Activated T-helper 1 cell treated with Interleukin-2 at 50 U/mL for 16 hours (primary cell): Measurements from ENCODE around the gene NOP16.
A peak's percentile ranks its signal among the peaks of the same experiment; 100 is the strongest.

Experiments used
- DNase-seq: peaks from one replicate; pipeline ENCODE4 v3.0.0-alpha.2; 2020; ENCODE audit warnings: low read depth

NOP16 gene

DNA sequence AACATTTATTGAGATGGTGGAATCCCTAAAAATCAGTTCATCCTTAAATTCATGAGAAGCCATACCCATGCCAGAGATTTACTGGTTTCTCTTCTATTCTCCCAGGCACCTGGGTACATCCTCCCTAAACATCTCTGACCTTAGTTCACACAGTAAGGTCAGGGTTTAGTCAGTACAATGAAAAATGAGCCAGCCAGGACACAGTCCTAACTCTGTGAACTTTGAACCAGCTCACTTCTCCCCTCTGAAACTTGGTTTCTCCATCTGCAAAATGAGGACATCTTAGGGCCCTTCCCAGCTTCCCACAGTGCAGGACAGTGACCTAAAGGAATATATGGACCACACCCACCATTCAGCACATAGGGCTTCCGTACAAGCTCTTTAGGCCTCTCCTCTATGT, 1.9 kb downstream of the NOP16 start:
- DNase-seq: no peak

DNA sequence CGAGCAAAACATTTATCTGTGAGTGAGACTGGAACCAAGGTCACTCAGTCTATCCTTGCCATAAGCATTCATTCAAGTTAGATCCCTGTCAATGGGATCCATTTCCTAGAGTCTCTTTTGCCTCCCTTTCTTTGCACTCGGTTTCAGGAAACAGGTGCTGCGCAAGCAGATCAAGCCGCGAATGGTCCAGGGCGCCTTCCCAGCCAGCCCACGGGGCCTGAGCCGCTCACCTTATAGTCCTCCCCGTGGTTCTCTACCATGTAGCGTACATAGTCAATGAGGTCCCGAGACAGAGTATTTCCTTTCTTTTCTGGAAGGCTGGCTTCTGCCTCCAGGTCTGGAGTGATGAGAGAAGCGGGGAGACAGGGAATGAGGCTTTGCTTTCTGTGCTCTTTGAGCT, 3.4 kb downstream of the NOP16 start:
- DNase-seq: no peak

DNA sequence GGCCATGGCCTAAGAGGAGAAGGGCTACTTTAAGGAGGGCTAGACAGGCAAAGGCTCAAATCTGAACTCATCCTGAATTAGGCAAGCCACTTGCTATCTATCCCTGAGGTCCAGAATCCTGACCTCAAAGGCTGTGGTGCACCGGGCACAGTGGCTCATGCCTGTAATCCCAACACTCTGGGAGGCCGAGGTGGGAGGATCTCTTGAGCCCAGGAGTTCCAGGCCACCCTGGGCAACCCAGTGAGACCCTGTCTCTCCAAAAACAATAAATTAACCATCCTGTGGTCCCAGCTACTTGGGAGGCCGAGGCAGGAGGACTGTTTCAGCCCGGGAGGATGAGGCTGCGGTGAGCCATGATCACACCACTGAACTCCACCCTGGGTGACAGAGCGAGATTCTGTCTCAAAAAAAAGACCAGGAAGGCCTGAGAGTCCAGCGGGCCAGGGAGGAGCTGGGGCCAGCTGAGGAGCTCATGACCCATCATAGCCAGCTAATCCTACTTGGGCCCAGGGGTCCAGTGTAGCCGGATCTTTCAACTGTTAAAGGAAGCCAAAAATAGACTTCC, 4.0 kb downstream of the NOP16 start:
- DNase-seq: no peak

DNA sequence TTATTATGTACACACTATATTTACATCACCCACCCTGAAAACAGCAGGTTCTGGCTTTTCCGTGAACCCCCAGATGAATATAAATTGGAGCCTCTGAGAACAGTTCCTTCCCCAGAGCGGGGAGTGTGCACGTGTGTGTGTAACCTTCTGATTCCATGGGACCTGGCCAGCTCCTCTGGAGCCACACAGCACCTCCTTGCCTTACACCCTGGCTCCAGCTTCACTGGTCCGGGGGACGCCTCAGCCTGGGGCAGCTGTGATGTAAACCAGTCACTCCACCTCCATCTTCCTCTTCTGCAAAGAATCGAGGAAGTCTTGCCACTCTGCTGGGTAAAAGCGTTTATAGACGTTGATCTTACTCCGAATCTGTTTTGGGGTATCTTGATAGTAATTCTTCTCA, 4.4 kb downstream of the NOP16 start:
- no peak for DNase-seq

DNA sequence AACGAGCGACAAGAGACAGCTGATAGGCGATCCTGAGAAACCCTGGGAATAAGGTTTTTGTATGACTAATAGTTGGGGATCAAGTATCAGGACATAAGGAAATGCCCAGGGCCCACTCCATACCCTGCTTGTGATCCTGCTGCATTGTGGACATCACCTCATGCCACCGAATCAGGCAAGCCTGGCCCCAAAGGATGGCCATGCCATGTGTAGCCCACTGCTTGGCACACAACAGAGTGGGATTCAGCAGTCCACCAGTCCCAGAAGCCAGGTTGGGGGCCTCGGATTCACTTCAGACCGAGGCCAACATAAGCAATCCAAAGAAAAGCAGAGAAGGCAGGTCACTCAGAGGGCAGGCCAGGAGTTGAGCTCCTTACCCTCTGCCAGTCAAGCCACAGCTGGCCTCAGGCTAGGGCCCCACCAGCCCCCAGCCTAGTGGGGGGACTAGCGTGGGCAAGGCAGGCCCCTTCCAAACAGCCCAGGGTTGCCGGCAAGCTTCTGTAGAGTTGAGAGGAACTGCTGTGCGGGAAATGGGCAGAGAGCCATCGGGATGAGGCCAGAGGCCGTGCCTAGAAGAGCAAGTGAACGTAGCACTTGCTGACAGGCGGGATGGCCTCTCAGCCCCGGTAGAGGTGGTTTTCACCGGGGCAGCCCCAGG, 5.0 kb downstream of the NOP16 start:
- DNase-seq: no peak

DNA sequence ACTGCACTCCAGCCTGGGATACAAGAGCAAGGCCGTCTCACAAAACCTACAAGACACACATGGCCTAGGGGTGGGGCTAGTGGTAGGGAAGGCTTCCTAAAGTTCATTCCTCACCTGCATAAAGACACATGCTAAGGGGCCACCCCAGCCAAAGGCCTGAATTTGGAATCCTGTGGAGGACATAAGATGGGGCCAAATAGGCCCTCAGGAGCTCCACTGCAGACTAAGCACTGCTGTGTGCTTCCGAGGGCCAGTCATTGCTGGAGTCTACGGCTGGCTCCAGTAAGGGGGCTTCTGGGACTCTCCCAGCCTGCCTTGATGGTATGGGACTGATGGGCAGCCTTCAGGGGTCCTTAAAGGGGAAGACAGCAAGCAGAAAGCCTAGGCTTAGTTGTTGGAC, 5.7 kb downstream of the NOP16 start:
- DNase-seq: no peak

DNA sequence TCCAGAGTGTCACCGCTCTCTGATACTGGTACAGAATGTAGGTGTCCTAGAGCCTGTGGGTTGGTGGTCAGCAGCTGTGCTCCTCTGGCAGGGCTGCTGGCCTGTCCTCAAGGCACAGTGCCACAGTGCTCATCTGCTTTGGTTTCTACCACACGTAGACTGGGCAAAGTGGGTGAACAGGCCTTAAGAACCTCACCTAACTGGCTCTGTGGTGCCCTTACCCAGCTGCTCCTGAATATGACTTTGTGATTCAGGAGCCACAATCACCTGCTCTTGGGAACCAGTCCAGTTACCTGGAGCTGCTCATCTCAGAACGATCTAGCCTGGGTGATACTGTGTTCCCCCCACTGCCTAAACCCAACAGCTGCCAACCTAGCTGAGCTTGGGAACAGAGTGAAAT, 6.4 kb downstream of the NOP16 start:
- no peak for DNase-seq

DNA sequence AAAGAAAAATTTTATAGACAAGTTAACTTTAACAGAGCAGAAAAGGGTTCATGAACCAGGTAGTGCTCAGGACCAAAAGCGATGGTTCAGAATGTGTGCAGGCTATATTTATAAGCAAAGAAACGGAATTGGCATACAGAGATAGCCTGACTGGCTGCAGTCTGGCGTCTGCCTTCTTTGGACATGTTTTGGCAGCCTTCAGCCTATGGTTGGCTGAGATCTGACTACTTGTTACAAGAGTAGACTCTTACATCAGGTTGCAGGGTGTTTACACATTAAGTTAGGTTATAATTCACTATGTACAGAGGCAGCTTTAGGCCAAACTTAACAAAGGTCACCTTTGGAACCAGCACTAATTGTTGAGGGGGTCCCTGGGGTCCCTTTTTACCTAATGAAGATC, 7.0 kb downstream of the NOP16 start:
- DNase-seq: no peak

DNA sequence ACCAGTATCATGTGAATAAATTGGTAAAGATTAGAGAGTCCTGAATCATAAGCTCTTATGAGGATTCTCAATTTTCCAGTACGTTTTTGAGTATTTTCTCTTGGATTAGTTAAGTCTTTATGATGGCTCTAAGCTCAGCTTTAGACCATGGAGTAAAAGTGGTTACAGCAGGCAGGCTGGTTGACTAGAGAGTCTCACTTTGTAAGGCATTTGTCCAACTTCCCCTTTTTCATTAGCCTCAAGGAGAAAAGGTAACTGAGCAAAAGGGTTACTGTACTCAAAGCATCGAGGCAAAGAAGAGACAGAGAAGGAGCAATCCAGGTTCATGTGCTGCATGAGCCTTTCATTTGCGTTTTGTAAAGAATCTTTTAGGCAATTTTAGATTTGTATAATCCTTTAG, 8.5 kb downstream of the NOP16 start:
- no peak for DNase-seq

DNA sequence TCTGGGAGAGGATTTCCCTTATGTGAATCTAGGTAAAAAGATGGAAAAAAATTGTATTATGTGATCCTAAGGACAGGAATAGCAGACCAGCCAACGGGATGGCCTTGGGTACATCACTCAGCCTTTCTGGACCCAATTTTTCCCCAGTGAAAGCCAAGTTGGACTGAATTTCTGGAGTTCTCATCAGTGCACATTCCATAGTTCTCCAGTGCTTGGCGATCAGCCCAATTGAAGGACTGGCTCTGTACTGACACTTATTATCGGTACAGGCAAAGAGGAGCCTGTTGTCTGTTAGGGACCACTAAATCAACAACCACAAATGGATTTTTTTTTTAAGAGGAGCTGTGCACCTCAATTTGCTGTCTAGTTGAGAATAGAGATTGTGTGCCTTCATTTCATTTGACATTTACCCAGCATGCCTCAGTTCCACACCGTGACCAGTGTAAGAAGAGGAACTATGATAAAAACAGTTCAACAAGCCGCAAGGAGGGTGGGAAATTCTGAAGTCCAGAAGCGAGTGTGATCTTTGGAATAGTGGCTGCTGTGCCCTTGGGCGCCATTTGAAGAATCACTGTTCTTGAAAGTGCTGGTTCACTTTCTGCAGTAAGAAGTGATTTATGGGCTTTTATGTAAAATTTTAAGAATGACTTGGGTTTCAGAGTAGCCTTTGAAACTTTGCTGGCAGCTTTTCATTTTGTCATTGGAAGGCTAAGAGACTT, 15.1 kb downstream of the NOP16 start:
- DNase-seq: no peak

DNA sequence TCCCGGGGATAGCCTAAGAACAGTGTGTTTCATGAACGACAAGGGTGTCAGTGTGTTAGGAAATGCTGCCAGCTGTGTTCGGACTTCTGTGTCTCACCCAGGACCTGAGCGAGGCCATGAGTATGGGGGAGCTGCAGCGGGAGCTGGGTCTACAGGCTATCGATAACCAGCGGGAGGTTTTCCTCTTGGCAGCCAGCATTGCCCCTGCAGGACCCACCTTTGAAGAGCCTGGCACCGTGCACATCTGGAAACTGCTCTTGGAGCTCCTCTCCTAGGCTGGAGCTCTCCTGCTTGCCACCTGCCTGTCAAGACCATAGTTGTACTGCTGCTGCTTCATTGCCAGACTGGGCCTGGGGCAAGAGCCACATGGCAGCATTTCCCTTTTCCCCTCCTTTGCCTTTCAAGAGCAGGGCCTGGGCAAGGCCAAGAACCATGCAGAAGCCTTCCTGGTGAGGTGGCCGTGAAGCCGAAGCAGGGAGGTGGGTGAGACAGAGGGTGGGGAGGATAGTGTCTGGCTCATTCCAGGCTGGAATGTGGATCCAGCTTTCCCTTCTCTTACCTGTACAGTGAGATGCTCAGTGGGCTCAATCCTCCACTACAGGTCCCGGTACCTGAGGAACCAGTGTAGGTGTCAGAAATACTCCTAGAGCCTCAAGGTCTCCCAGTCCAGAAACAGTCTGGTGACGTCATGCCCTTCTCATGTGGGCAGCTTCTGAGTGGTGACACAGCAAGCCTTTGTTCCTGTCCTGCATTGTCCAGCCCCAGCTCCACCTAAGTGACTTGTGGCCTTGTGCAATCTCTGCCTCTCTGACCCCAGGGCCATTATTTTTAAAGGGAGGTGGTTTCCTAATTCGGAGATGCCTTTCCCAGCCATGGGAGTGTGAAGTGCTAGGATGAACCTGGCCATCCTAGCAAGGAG, 16.5 kb downstream of the NOP16 start:
- no peak for DNase-seq

DNA sequence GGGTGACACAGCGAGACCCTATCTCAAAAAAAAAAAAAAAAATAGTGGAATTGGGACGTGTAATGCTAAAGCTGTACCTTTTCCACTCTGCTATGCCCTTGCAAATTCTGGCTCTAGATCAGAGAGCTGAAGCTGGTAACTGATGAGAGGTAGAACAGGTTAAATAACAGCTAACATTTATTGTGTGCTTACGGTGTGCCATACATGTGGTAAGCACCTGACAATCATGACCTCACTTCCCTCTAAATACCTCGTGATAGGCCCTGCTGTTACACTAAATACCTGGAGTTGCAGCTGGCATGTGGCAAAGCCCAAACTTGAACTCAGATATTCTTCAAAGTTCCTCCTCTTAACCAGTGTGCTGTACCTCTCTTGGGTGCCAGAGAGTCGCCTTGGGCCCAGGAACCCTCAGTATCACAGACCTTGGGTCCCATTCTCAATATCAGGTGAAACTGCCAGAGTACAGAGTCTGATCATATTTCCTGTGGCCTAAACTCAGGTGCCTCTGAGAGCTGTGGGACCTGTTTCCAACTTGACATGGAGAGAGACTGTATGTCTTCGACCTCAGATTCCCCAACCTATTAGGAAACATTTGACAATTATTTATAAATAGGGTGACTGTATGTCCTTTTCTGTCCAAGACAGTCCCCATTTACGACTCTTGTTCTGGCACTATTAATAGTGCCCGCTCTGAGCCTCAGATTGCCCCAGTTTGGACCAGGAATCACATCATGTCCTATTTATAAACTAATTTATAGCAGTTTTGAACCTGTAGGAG, 18.3 kb downstream of the NOP16 start:
- no peak for DNase-seq

DNA sequence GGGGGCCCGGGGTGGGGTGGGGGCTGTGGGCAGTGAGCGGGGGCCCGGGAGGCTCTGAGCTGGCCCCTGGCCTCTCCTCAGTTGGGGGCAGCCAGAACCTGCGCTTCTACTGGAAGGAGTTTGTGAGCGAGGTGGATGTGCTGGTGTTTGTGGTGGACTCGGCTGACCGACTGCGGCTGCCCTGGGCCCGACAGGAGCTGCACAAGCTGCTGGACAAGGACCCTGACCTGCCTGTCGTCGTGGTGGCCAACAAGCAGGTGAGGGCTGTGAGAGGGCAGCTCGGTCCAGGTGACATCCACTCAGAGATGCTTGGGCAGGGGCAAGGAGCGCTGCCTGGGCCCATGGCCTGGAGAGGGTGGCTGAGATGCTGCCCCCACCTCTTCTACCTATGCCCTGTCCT, 19.7 kb downstream of the NOP16 start:
- no peak for DNase-seq

DNA sequence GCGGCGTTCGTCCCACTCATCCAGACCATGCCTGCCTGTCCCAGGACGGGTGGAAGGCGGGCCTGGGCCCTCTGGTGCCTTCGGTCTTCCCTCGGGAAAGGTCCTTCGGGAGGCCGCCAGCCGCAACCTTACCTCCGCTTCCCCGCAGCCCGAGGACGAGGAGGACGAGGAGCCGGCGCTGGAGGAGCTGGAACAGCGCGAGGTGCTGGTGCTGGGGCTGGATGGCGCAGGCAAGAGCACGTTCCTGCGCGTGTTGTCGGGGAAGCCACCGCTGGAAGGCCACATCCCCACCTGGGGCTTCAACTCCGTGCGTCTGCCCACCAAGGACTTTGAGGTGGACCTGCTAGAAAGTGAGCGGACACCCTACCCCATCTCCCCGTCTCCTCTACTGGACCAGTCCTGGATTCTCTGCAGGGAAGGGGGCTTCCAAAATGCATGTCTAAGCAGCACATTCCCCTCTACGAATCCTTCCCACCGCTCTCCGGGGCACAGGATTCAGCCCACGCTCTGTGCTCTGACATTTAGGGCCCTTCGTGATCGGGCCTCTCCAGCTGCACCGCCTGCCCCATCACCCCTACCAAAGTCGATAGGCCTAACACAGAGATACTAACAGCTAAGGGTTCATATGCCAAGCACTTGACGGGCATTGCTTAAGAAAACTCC, 22.0 kb downstream of the NOP16 start:
- DNase-seq: no peak

DNA sequence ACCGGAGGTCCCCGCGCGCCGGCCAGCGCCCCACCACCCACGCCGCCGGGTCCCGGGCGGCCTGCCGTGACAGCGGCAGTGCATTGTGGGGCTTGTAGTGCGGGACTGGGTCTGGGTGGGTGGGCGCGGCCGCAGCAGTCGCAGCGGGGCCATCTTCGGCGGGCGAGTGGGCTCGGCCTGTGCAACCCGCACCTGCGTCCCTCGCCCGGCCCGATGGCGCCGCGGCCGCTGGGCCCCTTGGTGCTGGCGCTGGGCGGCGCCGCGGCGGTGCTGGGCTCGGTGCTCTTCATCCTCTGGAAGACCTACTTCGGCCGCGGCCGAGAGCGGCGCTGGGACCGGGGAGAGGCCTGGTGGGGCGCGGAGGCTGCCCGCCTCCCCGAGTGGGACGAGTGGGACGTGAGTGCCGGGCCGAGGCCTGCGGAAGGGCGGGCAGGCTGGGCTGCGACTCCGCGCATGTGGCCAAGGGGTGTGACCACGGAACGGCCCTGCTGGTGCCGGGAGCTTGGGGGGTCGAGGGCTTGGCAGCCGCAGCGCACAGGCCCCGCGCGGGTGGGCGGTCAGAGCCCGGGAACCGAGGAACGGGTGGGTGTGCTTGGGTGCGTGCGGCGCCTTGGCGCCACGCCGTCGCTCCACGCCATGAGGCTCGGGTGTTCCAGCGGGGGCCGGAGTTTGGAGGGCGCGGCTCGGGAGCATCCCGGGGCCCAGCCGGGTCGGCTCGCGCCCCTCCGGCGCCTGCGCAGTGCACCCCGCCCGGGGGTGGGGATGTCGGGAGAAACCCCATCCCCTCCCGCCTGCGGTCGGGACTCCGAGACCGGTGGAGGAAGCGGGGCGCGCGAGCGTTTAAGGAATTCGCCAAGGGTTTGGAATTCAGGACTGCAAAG, 22.8 kb downstream of the NOP16 start, which contains the start of gene ARL10:
TSS of gene ARL10 (plus strand) at position 137 of the 881 bp plus-strand sequence. CDS start at position 214, 77 bp downstream.
- peak; percentile 25 for DNase-seq

DNA sequence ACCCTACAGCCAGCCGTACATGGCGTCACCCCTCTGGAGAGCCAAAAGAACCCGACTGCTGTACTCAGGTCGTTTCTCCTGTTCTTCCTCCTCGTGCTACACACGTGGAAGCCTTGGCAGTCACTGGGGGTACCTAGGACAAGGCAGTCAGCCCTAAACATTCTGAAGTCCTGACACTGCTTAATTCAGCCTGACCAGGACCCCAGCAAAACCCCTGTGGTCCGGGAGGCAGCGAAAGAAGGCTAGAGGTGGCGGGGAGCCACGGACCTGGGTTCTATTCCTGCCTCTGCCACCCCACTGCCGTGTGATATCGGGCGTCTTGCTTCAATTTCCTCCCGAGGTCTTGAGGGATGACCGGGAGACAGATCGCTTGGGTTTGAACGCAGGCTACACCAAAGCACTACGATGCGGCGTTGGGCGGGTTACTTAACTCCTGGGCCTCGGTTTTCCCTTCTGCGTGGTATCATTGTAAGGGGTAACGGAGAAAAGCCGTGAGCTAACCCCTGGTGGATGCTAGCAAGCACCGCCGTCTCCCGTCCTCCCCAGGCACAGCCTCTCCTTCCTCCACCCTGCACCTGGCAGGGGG, 23.5 kb downstream of the NOP16 start:
- DNase-seq: no peak

DNA sequence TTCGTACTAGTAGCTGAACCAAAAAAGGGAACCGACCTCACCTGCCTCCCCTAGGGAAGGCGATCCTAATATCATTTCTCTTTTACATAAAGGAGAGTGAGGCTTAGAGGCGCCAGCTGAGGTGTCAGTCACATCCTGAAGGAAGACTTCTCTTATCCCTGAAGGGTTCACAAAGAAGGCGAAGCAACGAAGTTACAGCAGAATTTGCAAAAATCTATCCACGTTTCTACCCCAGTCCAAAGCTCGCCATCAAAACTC, 26.2 kb downstream of the NOP16 start:
- DNase-seq: no peak

DNA sequence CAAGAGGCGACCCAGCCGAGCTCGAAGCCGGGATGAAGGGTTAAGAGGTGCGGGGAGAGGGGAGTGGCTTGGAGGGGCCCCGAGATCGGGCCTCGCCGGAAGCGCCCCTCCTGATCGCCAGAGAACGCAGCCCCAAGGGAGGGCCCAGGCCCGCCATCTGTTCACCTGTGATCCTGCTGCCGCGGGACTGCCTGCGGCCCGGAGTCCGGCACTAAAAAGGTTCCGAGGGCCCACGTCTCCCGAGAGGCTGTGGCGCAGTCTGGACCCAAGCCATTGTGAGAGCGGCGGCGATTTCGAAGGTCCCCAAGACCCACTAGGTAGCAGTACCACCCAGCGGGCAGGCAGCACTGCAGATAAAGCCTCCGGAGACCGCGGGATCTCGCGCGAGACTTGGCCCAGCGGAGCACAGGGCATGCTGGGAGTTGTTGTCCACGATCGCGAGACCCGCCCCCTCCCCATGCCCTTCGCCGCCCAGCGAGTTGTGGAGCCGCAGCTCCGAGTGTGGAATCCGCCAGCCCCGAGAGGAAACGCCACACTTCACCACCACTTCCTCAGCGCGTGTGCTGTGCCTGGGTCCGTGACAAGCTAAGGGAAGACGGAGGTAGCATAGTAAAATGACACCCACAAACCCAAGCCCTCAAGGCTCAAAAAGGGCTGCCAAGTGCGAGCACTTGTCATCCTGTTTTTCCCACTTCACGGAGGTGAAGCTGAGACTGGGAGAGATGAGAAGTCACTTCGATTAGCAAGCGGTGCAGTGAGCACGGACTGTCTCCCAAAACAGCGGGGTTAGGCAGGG, 26.8 kb downstream of the NOP16 start, which contains the start of gene KIAA1191:
TSS of gene KIAA1191 (minus strand) at position 328 of the 796 bp plus-strand sequence. CDS start 2,256 bp downstream, outside the sequence.
- DNase-seq: peak; percentile 88

DNA sequence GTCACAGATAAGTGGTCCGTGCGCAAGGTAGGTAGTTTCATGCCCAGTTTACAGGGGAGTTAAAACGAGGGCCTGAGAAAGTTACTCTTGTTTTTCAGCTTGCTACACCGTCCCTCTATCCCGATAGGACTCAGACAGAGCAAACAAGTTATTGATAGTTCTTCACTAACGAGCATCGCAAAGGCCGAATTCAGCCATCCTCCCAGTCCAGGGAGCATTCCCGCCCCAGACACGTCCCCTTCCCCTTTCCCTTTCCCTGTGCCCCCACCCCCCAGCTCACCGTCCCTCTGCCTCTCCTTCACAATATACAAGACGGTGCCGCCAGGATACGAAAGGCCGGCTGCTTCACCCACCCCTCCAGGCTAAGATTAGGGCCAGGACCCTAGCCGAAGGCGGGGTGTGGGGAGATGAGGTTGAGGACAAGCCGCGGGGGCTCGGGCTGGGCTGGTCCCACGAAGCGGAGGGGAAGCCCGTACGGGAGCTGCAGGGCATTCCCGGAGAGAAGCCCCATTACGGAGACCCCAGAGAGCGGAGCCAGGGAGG, 27.4 kb downstream of the NOP16 start:
- DNase-seq: no peak
